ENCODE results near the gene SHQ1.
A peak's percentile ranks its signal among the peaks of the same experiment; 100 is the strongest.
"Not testable (repeated sequence)": the region's sequence is repeated elsewhere in the genome, so short reads cannot be mapped to it uniquely, and the experiment has no call there.

Gene SHQ1

DNA sequence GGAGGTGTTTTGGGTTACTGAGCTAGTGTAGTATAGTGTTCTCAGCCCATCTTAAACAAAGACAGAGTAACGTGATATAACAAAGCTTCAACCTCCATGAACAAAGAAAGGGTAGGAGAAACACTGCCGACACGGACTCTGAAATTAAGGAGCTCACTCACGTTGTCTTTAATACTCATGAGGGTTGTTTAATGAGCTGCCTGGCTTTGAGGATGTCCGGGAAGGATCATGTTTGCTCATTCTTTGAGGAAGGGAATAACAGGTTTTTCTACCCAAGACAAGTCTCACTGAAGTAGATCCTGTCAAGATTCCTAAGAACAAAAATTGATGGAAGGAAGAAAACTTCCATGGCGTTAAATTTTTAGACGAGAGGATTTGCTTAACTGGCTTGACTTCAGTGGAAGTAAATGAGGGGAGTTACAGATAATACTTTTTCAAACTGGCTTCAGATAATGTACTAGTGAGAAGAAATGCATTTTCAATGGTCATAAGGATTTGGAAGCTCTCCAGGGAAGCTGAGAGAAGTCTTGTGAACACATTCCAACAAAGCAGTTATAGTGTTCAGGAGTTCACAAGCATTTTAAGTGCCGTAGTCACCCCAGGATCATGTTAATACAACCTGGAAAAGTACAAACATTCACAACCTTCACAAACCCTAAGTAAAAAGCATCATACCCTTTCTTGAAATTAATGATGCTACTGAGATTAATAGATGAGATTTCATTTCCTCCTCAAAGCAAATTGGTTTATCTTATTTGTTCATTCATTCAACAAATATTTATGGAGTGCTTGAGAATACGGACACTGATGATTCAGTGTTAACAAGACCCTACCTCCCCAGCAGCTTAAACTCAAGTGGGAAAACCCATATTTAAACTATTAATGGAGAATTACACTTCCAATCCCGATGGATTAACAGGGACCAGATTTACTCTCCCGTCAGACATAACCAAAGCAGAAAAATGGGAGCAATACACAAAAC is 101.5 kb downstream of the SHQ1 start:
- peak; percentile 49 for DNase-seq

DNA sequence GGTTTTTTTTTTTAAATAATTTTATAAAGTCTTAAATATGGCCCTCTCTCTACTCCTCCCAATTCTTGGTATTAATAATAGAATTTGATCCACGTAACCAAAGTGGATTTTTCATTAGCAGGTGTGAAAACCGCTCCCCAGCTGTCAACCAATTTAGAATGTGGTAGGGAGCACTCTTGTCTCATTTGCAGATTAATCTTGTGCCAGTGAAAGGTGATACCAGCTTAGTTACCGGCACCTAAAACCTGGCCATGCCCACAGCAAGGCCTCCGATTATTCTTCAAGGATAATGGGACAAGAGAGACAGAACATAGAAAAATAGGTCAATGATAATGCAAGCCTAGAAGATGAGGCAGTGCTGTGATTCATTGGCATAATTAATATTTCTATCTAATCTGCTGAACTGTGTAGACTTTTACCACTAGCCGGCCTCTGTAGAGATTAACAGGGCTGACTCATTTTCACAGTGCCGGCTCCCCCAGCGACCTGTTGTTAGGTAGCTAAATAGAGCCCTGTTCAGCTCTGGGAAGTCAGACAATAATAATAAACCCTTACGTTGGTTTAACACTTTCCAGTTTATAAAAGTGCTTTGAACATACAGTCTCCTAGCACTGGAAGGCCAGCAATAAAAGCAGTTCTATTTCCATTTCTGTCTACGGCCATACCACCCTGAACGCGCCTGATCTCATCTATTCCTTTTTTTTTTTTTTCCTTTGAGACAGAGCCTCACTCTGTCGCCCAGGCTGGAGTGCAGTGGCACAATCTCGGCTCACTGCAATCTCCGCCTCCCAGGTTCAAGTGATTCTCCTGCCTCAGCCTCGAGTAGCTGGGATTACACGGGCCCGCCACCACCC is 102.9 kb downstream of the SHQ1 start:
- no peak for DNase-seq

DNA sequence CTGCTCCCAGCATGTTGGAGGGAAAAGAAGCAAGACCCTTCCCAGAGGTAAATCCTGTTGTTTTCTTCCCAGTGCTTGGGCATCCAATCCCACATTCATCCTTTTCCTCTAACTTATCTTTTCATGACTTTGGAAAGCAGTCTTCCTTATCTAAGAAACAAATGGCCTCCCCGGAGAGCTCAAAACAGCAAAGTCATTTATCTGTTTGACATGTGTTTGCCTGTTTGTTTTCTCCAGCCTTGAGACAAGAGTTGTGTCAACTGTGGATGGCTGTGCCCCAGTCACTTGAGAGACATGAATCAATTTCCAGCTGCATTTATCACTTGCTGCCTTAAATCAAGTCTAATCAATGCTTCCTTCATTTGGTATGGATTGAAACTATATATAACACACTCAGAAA is 103.9 kb downstream of the SHQ1 start:
- no peak for DNase-seq

DNA sequence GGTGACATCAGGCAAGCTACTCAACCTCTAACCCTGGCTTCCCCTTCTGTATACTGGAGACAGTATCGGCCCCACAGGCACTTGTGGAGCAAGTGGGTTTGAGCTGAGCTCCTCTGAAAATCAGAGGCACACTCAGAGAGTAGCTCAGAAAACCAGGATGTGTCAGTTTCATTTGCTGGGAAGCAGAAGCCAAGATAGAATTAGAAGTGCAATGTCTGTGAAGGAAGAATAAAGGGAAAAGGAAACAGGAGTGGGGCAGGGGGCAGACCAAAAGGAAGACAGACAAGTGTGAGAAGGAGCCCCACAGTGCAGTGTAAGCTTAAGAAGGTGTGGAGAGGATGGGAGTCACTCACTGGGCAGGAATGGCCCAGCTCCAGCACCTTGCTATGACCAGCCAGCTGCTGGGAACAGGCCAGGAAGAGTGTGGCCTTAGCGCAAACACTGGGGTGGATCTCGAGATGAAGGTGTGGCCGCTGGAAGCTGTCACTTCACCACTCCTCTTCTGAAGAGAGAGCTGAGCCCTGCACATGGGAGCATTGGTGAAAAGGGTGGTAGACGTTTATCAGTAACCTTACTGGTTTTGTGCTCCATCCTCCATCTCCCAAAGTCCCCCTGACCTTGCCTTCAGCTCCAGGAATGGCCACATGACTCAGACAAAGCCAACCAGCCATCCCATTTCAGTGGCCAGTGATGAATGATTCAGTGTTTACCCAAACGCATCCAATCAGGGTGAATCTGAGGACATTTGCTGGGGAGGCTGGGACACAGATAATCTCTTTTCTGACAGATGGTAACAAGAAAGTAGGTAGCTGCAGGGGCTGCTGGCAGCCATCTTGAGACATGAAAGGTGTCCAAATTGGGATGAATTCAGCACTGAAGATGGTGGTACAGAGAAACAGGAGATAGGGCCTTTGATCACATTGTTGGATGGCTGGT is 108.4 kb downstream of the SHQ1 start:
- peak; percentile 15 for DNase-seq

DNA sequence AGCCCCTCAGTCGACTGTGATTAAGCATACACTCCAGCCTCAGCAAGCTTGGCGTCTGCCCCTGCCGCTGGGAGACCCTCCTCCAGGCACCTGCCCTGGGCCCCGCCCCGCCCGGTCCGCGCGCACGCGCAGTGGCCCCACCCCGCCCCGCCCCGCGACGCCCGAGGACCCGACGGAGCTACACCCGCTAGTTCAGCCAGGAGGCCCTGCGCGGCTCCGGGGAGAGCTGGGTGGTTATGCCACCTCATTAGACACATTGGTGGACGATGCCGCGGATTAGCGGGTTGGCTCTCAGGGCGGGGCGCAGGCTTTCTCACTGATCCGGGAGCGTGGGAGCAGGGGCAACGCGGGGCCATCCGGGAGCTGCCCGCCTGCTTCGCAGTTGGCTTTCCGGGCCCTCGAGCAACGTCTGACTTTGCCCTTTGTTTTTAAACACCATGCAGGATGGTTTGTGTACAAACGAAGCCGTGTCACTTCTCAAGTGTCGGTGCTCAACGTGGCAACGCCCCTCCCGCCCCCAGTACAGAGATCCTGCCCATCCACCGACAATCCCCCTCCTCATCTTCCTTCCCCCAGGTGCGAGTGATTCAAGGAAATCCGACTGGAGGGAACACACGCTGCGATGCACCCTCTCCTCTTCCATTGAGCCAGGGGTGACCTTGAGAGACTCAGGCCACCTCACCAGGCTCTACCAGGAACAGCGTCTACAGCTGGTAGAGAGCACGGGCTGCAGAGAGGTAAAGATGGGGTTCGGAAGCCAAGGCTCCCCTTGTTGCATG is 109.3 kb downstream of the SHQ1 start:
- DNase-seq: peak; percentile 14

DNA sequence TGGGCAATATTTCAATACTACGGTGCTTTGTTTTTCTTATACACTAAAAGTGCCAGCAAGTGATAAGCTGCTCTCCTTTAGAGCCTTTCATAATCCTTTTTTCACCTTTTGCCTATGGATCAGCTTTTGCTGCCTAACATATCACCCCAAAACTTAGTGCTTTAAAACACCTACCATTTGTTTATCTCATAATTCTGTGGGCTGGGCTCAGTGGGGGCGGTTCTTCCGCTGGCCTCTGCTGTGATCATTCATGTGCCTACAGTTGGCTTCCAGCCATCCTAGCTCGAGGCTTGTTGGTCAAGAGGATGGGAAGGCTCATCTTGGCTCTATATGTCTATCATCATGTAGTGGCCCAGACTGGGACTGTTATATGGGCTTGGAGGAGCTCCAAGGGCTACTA is 113.2 kb downstream of the SHQ1 start:
- DNase-seq: not testable (repeated sequence)

DNA sequence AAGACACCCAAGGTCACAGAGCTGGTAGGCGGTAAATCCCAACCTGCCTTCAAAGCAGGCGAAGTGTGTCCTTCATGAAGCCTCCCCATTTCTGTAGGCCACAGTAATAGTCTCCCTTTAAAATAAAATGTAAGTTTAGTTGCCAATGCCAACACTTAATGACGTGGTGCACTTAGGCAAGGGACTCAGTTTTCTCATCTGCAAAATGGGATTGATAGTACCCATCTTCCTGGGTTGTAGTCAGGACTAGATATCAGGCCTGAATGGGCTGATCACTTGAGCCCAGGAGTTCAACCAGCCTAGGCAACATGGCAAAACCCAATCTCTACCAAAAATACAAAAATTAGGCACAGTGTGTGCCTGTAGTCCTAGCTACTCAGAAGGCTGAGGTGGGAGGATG is 114.6 kb downstream of the SHQ1 start:
- no peak for DNase-seq

DNA sequence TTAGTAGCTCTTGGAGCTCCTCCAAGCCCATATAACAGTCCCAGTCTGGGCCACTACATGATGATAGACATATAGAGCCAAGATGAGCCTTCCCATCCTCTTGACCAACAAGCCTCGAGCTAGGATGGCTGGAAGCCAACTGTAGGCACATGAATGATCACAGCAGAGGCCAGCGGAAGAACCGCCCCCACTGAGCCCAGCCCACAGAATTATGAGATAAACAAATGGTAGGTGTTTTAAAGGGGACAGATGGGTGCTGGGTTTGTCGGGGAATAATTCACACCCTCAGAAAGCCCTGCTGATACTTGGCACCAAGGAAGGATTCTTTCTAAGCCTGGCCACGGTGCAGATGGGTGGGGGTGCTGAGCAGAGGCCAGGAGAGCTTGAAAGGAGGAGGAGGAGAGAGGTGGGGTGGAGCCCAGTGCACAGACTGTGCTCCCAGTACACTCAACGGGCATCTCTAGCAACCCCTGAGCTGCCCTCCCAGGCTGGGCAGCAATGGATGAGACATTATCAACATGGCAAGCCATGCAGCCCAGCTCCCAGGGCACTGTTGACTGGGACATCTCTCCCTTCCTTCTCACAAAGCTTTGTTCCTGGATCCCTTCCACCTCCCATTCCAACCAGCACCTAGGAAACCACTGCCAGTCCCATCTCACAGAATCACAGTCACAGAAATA is 115.4 kb downstream of the SHQ1 start:
- not testable (repeated sequence) for DNase-seq

DNA sequence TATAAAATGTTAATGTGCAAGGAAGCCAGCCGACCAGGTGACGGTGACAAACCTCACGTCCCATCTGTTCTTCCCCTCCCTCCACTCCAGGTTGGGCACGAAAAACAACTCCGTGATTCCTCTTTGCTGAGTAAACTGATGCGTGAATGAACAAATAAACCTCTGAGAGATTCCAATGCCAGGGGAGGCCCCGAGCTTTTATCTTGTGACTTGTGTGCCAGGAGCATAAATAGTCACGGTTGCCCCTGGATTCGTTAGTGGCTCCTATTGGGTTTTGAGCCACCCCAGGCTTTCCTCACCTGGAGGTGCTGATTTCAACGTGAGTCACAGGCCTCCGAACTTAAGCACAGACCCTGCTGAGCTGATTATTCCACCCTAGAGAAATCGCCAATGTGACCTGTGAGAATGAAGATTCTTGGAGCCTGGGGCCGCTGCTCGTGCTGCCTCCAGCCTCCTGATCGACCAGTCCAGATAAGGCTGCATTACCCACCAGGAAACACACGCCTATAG is 119.2 kb downstream of the SHQ1 start:
- no peak for DNase-seq

DNA sequence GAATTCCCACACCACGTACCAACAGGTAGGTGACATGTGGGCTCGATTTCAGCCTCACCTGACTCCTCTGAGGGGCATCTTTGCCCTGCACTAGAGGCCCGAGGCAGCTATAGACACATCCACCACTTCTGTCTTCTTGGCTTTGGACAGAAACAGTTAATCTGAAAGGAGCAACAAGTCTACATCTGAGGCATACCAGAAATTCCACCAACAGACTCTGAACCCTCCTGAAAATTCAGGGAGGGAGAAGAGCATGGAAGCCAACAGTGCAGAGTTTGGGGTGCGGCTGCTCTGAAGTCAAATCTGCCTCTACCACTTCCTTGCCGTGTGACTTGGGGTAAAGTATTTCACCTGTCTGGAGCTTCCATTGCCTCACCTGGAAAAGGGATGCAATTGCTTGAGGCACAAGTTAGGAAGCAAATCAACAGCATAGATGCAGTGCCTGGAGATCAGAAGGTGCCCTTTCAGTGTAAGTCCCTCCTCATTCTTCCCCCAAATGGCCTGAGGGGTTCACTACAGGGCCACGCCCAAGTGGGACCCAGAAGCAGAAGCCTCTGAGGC is 119.8 kb downstream of the SHQ1 start:
- no peak for DNase-seq

DNA sequence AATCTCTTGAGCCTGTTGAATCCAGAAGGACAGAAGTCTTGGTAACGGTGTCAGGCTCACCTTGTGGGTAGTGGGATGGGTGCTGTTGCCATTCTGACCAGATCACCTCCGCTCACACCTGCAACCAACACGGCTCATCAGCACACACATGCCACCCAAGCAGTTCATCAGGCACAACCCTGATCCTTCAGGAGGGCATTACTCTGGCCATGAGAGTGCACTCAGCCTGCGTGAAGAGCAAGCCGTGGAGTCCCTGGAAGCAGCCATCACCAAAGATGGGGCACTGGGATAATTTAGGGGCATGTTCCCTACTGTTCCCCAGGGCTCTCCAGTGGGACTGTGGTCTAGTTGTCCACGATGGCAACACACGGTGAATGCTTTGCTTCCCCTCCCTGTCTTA is 120.5 kb downstream of the SHQ1 start:
- DNase-seq: no peak

DNA sequence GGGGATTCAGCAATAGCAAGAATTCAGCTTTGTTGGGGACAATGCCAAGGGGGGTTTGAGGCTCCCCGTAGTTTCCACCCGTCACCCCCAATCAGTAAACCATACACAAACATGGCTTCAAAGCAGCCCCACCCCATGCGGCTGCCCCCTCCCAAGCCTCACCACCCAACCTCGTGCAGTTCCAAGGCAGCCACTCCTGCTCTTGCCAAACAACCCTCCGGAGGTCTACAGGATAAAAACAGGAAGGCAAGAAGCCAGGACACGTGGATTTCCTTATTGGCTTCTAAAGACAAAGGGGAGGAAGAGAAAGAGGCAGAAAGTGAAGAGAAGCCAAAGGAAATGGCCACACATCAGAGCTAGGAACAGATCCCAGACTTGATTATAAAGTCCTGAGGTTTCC is 121.1 kb downstream of the SHQ1 start:
- no peak for DNase-seq

DNA sequence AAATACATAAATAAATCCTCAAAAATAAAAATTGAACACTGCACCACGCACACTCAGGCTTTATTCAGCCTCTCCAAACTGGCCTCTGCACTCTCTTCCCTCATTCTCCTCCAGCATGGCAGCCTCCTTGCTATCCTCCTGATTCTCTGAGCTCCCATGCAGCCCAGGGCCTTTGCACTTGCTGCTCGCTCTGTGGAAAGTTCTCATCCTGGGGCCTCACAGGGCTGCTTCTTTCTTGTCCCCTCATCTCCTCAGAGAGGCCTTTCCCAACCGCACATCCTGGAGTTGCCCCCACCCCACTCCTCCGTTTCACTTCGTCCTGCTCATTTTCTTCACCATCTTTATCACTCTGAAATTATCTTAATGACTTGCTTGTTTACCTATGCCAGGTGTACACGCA is 123.0 kb downstream of the SHQ1 start:
- DNase-seq: no peak

DNA sequence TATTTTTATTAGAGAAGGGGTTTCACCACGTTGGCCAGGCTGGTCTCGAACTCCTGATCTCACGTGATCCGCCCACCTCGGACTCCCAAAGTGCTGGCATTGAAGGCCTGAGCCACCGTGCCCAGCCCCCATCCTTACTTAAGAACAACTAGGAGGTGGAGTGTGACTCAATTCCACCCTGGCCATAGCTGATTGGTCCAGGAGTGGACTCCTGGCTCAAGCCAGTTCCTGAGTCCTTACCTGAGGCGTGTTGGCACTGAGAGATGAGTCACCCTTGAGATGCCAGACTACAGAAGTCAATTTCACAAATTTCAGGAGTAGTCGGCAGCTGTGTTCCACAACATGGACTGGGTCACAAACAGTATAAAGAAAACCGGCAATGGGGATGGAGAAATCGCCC is 124.2 kb downstream of the SHQ1 start:
- DNase-seq: no peak

DNA sequence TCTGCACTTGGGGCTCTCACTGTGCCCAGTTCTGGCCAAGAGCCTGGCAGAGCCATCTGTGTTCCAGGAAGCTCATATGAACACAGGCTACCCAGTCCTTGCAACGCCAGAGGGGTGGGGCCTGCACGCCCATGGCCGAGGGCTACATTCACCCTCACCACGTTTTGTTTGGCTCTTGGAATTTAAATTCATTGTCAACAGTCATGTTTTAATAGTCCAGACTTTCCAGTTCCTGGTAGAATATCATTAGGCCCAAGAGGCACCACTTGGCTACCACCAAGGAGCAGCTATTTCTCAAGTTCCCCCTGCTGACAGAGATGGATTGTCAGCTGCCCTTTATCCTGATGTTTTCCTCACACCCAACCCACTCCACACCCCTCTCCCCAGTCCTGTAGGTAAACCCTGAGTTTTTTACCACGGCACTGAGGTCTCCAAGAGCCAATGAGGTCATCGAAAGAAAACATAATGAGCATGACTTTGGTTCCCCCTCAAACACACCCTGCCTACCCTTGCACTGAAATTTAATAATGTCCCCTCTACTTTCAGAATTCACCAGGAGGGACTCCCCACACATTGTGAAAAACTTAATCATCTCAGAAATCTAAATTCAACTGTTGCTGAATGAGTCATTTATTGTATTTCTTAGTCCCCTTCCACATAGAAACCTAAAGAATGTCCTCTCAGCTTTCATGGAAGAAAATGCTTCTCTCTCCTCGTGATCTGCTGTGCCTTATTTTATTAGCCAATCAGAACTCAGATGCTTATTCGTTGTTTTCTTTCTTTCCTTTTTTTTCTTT is 125.1 kb downstream of the SHQ1 start:
- DNase-seq: peak; percentile 88

DNA sequence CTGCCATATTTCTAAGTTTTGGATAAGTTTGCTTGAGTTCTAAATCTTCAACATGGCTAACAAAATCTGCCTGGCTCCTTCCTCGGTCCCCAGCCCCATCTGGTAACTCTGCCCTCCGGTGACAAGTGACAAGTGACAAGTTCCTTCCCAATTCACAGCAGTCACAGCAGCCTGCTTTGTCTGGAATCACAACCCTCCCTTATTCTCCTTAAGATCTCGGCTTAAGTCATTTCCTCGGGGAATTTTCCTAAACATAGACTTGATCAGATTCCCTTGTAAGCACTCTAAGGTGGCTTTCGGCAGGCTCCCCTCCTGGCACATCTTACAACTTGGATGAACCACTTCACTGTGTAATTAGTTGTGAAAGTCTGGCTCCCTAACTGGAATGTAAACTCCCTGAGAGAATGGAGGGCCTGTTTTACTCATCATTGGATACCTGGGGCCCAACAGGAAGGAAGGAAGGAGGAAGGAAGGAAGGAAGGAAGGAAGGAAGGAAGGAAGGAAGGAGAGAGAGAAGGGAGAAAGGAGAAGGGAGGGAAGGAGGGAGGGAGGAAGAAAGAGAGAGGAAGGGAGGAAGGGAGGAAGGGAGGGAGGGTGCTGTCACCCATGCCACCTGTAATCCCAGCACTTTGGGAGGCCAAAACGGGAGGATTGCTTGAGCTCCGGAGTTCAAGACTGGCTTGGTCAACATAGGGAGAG is 126.4 kb downstream of the SHQ1 start:
- no peak for DNase-seq

DNA sequence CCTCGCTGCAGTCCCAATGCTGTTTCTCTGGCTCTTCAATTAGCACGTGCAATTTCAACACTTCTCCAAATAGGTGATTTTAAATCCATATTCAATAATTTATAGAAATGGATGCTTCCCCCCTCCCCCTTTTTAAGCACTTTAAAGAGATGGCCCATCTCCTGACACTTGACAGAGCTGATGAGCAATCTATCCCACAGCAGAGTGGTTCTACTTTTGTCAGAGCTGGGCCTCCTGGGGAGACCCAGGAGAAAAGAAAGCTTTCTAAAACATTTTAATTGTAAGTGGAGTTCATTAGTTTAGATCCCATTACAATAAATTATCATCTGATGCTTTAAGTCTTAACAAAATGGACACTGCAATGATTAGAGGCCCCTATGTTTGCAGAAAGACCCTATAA is 127.7 kb downstream of the SHQ1 start:
- no peak for DNase-seq

DNA sequence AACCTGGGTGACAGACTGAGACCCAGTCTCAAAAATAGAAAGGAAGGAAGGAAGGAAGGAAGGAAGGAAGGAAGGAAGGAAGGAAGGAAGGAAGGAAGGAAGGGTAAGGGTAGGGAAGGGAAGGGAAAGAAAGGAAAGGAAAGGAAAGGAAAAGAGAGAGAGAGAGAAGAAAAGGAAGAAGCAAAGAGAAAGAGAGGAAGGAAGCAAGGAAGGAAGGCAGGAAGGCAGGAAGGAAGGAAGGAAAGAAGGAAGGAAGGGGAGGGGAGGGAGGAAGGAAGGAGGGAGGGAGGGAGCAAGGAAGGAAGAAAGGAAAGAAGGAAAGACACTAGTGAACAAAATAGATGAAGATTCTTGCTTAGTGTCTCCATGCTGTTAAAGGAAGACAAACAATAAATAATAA is 129.1 kb downstream of the SHQ1 start:
- no peak for DNase-seq

DNA sequence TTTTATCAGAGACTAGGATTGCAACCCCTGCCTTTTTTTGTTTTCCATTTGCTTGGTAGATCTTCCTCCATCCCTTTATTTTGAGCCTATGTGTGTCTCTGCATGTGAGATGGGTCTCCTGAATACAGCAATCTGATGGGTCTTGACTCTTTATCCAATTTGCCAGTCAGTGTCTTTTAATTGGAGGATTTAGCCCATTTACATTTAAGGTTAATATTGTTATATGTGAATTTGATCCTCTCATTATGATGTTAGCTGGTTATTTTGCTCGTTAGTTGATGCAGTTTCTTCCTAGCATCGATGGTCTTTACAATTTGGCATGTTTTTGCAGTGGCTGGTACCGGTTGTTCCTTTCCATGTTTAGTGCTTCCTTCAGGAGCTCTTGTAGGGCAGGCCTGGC is 134.1 kb downstream of the SHQ1 start:
- DNase-seq: not testable (repeated sequence)

Measured in fibroblast of skin of scalp (primary cell).